K562 (cell line): ENCODE measurements around the gene EIF3I. TPM values are rescaled to one million over a fixed set of nuclear protein-coding genes. Genes with fewer than 3 reads are reported as not detected.

Experiments
- ATAC-seq: fragments of 200-7000 bp; cut with Tn5 transposase; 3 replicates; pipeline ENCODE4 v1.9.1; 2020; ENCODE audit warnings: moderate library complexity
- BruUV-seq: library from RNA; stranded (reverse); fragments of 400-500 nt; replicated peaks from 2 replicates; lab custom pipeline; 2021; lab: Mats Ljungman, UMichigan
- CTCF ChIA-PET: fragments of 300-600 bp; formaldehyde crosslinking; extraction: SDS; loops from one replicate; lab custom pipeline; 2021; ENCODE audit warnings: low intra/inter-chr PET ratio; lab: Yijun Ruan, JAX
- POLR2A ChIA-PET: fragments of 300-600, 350-650 bp; sonication (Branson Sonifier 250); formaldehyde crosslinking; extraction: SDS; loops from one replicate; lab custom pipeline; 2021; ENCODE audit warnings: antibody characterized with exemption, inconsistent platforms; lab: Yijun Ruan, JAX
- DNase-seq, 4 experiments: peaks; one replicate each; pipeline versions ENCODE4 v3.0.0 to v3.0.0-alpha.2; 2011 to 2018; ENCODE audit warnings: low spot score in 3 of 4, mixed read lengths in 3 of 4; ENCODE audit errors: extremely low read depth in 1 of 4
- FAIRE-seq: peaks from 2 replicates; lab custom pipeline; 2011; peaks lifted over from hg19 to GRCh38; lab: Jason Lieb, UNC
- H2AFZ ChIP-seq: 2 replicates; pipeline ENCODE4 v1.6.0; 2011; ENCODE audit warnings: low read depth, low read length, control low read depth, inconsistent platforms
- H3K27ac ChIP-seq: fragments of 200-600 bp; 3 replicates; pipeline ENCODE4 v1.8.0; 2011; ENCODE audit warnings: low read depth, mild to moderate bottlenecking, control low read depth, inconsistent platforms, low read length, moderate library complexity, mixed read lengths; ENCODE audit errors: extremely low read depth
- H3K27me3 ChIP-seq, 2 experiments: fragments of 300-600 bp in 1 of 2; 2 replicates in 1 of 2; 3 replicates in 1 of 2; pipeline versions ENCODE4 v1.6.0 to v1.8.0; 2011; ENCODE audit warnings: inconsistent platforms in 2 of 2, low read length in 2 of 2, mild to moderate bottlenecking in 1 of 2, mixed read lengths in 1 of 2, moderate library complexity in 1 of 2; ENCODE audit not compliant: control insufficient read depth in 2 of 2, insufficient read depth in 2 of 2
- H3K36me3 ChIP-seq: fragments of 300-600 bp; 3 replicates; pipeline ENCODE4 v1.8.0; 2011; ENCODE audit warnings: mild to moderate bottlenecking, low read length, inconsistent platforms; ENCODE audit not compliant: control insufficient read depth, insufficient read depth
- H3K4me1 ChIP-seq, 2 experiments: fragments of 200-600 bp in 1 of 2; replicated peaks in 1 of 2; 2 replicates in 1 of 2; 3 replicates in 1 of 2; pipeline versions ENCODE4 v1.5.1 to v1.8.0; 2011; ENCODE audit warnings: inconsistent platforms in 2 of 2, low read length in 2 of 2, mild to moderate bottlenecking in 1 of 2, mixed read lengths in 1 of 2, moderate library complexity in 1 of 2; ENCODE audit not compliant: control insufficient read depth in 2 of 2, insufficient read depth in 2 of 2
- H3K4me2 ChIP-seq: 2 replicates; pipeline ENCODE4 v1.6.1; 2011; ENCODE audit warnings: low read length, control low read depth, inconsistent platforms, mixed read lengths; ENCODE audit not compliant: insufficient read depth
- H3K4me3 ChIP-seq: fragments of 200-600 bp; sonication (generic), shearing (Covaris generic); 2 replicates; pipeline ENCODE4 v1.5.1; 2016; ENCODE audit warnings: control low read depth, inconsistent platforms
- H3K79me2 ChIP-seq: fragments of 200-600 bp; 3 replicates; pipeline ENCODE4 v1.8.0; 2011; ENCODE audit warnings: low read length, inconsistent platforms; ENCODE audit not compliant: control insufficient read depth, insufficient read depth
- H3K9ac ChIP-seq, 2 experiments: 2 replicates each; pipeline versions ENCODE4 v1.6.0 to v1.6.1; 2011; ENCODE audit warnings: low read depth in 2 of 2, low read length in 2 of 2, control low read depth in 1 of 2, inconsistent platforms in 1 of 2, mild to moderate bottlenecking in 1 of 2, mixed read lengths in 1 of 2; ENCODE audit not compliant: insufficient read depth in 1 of 2
- H3K9me1 ChIP-seq: one replicate; pipeline ENCODE4 v1.6.0; 2011; ENCODE audit warnings: inconsistent platforms, mild to moderate bottlenecking, low read length, moderate library complexity; ENCODE audit not compliant: control insufficient read depth, insufficient read depth
- H3K9me3 ChIP-seq: replicated peaks from 2 replicates; pipeline ENCODE4 v1.5.1; 2011; ENCODE audit warnings: low read depth, low read length, inconsistent platforms; ENCODE audit not compliant: control insufficient read depth, insufficient read depth
- H4K20me1 ChIP-seq: replicated peaks from 2 replicates; pipeline ENCODE4 v1.6.1; 2011; ENCODE audit warnings: low read length, inconsistent platforms, mixed read lengths; ENCODE audit not compliant: control insufficient read depth, insufficient read depth
- CBFA2T2 ChIP-seq: fragments of 450-650 bp; conservative IDR thresholded peaks from 2 replicates; pipeline ENCODE4 v1.6.1; 2017; ENCODE audit warnings: mild to moderate bottlenecking
- DPF2 ChIP-seq: fragments of 450-650 bp; IDR thresholded peaks from 2 replicates; pipeline ENCODE4 v1.6.1; 2016
- ETV5 ChIP-seq: sonication (generic); formaldehyde crosslinking; IDR thresholded peaks from 2 replicates; pipeline ENCODE4 v1.4.0; 2020; ENCODE audit warnings: low read depth, mild to moderate bottlenecking, missing genetic modification reagents
- FOXJ3 ChIP-seq: sonication (generic); formaldehyde crosslinking; IDR thresholded peaks from 2 replicates; pipeline ENCODE4 v1.4.0; 2020; ENCODE audit warnings: mild to moderate bottlenecking, missing genetic modification reagents
- HDAC1 ChIP-seq, 2 experiments: fragments of 450-650 bp; IDR thresholded peaks; 2 replicates each; pipeline ENCODE4 v1.6.1; 2016 to 2017; ENCODE audit warnings: inconsistent platforms in 1 of 2, mild to moderate bottlenecking in 1 of 2, moderate library complexity in 1 of 2
- MAFG ChIP-seq: fragments of 450-650 bp; conservative IDR thresholded peaks from 2 replicates; pipeline ENCODE4 v1.6.1; 2016; ENCODE audit warnings: missing genetic modification characterization, missing compliant biosample characterization
- MIER1 ChIP-seq: fragments of 450-650 bp; IDR thresholded peaks from 2 replicates; pipeline ENCODE4 v1.6.1; 2016; ENCODE audit warnings: antibody characterized with exemption, mild to moderate bottlenecking, low read depth
- NBN ChIP-seq: fragments of 450-650 bp; IDR thresholded peaks from 2 replicates; pipeline ENCODE4 v1.6.1; 2016; ENCODE audit warnings: low read depth, mild to moderate bottlenecking
- NKRF ChIP-seq: fragments of 450-650 bp; IDR thresholded peaks from 2 replicates; pipeline ENCODE4 v1.6.1; 2016; ENCODE audit warnings: borderline replicate concordance
- POLR2B ChIP-seq: fragments of 450-650 bp; IDR thresholded peaks from 2 replicates; pipeline ENCODE4 v1.6.1; 2018; ENCODE audit warnings: low read depth; ENCODE audit not compliant: partially characterized antibody
- REST ChIP-seq, 2 experiments: fragments of 450-650 bp; formaldehyde crosslinking in 1 of 2; IDR thresholded peaks; 2 replicates each; pipeline versions ENCODE4 v1.4.0 to v1.6.1; 2014 to 2020; ENCODE audit warnings: mild to moderate bottlenecking in 2 of 2, borderline replicate concordance in 1 of 2, low read depth in 1 of 2
- SPI1 ChIP-seq: IDR thresholded peaks from 2 replicates; pipeline ENCODE4 v1.6.1; 2011; ENCODE audit warnings: low read depth, low read length, control low read depth, borderline replicate concordance
- WGBS: fragments of 100-300 bp; shearing (Covaris generic); methylation state at CpG from one replicate; pipeline ENCODE4 v1.1.6; 2016; ENCODE audit warnings: low coverage, mixed read lengths; ENCODE audit not compliant: insufficient coverage; ENCODE audit errors: missing lambda C conversion rate; 5-methylcytosine and 5-hydroxymethylcytosine counted together
- in situ Hi-C: fragments of 300-500 bp; cut with MboI; formaldehyde crosslinking; loops from 4 replicates; pipeline ENCODE4 v1.15.0; 2018; ENCODE audit warnings: inconsistent platforms, mixed read lengths
- intact Hi-C: fragments of 100-400 bp; cut with micrococcal nuclease; formaldehyde crosslinking; loops from 2 replicates; pipeline ENCODE4 v1.14.2; 2022
- polyA plus RNA-seq, 8 experiments: library from polyadenylated mRNA; depleted of rRNA in 4 of 8; stranded (reverse) in 5 of 8; unstranded in 3 of 8; fragments of >200 nt; fragmentation: Nextera tagmentation in 2 of 8; fragmentation: Illumina TruSeq in 1 of 8; extraction: Ambion mirVana in 2 of 8; extraction: Trizol in 1 of 8; gene quantifications; 2 replicates each; pipeline versions ENCODE4 v1.2.1 to v1.2.3, GENCODE V29; 2011 to 2014; ENCODE audit warnings: inconsistent platforms in 1 of 8, missing spikeins in 1 of 8
- total RNA-seq, 7 experiments: library from RNA; depleted of rRNA in 6 of 7; stranded (reverse); fragments of >200 nt in 6 of 7; fragmentation: Illumina TruSeq in 2 of 7; extraction: Trizol in 2 of 7; gene quantifications; 2 replicates each; pipeline versions ENCODE4 v1.2.1 to v1.2.3, GENCODE V29; 2011 to 2021; ENCODE audit warnings: low replicate concordance in 1 of 7

Gene EIF3I
- total and polyA plus RNA-seq, 9 of the 15 experiments (the other 6 are each of a cell fraction or from before 2014, with no cell fraction given): 414 to 1,526 (median 635) TPM

GRCh38 chr1:32242341-32242851 is 20.2 kb downstream of the EIF3I start:
- Histone ChIP-seq H3K9me3 (no peaks in the 10 kb centered on the region), H3K27me3 (no peaks in the 10 kb centered on the region), H3K79me2 (no peaks in the 10 kb centered on the region), H3K36me3 (no peaks in the 10 kb centered on the region), H3K4me3 (no peak overlapping the region), H4K20me1 (no peaks in the 10 kb centered on the region), H3K9me1 (no peaks in the 10 kb centered on the region), H3K4me1 (peaks cover 15 to 25% of the 10 kb centered on the region in 2 experiments; a peak in 4 of 5 replicates), H2AFZ (peak overlapping the region; percentile 21), H3K27ac (no peak overlapping the region), H3K4me2 (no peak overlapping the region), H3K9ac (peak overlapping the region in 1 of 2 experiments; percentile 2; a peak in 1 of 4 replicates)
- DNase-seq (peak in 3 of 4 experiments; percentile 13 to 46 (median 25)), FAIRE-seq (peak; percentile 79), ATAC-seq (peak; percentile 48)
- WGBS: 15% methylated on average over 6 of the region's 7 CpGs
- intact Hi-C loops (no loop called here), in situ Hi-C loops (no loop called here)
- POLR2A ChIA-PET: interaction anchor here (0.5 to 1.1 kb wide), 6 partner anchors 10 to 235 kb away, joined by 3 to 8 read pairs (median 4); no protein-coding TSS in a partner anchor
- BruUV-seq: no TSS peak
- CTCF ChIA-PET: no interaction called here
- TF ChIP-seq NBN: no peak
- no peak for TF ChIP-seq FOXJ3 (CRISPR knock-in tag)
- peak; percentile 40; the same call in 1 of the 2 replicates for TF ChIP-seq DPF2
- TF ChIP-seq POLR2B: no peak
- TF ChIP-seq SPI1: peak; percentile 61; the same call in 1 of the 2 replicates
- TF ChIP-seq CBFA2T2: no peak
- TF ChIP-seq REST (IDR thresholded peaks at IDR 0.05; ENCODE audit: borderline replicate concordance): peak; percentile 18; the same call in 1 of the 2 replicates
- no peak for TF ChIP-seq REST (CRISPR knock-in tag; IDR thresholded peaks at IDR 0.05; ENCODE audit: low read depth)
- 0 out of 2 replicates have a peak, but pooled peaks have one; percentile 37 for TF ChIP-seq MIER1
- no peak for TF ChIP-seq MAFG (tag)
- peak in 1 of 2 experiments; percentile 45; a peak in 2 of 4 replicates for TF ChIP-seq HDAC1 (IDR thresholded peaks at IDR 0.05)
- 0 out of 2 replicates have a peak, but pooled peaks have one; percentile 37 for TF ChIP-seq NKRF
- TF ChIP-seq ETV5 (CRISPR knock-in tag): no peak
